HG03442 (cell line): Measurements from ENCODE around the gene MED27.
"Not testable (repeated sequence)": the region's sequence is repeated elsewhere in the genome, so short reads cannot be mapped to it uniquely, and the experiment has no call there.

Experiments used
- ATAC-seq: cut with Tn5 transposase; IDR thresholded peaks from one replicate; pipeline ENCODE4 v1.9.1; 2021; ENCODE audit warnings: mild to moderate bottlenecking, moderate library complexity; ENCODE audit not compliant: unreplicated experiment

The MED27 gene

GRCh38 chr9:131927091-131927490 is 152.6 kb downstream of the MED27 start:
- ATAC-seq, result no peak

- no peak for ATAC-seq
Observed at GRCh38 chr9:131926360-131926922, 153.2 kb downstream of the MED27 start.

- ATAC-seq, result no peak
Observed at GRCh38 chr9:131925677-131926177, 153.9 kb downstream of the MED27 start.

- no peak for ATAC-seq
Observed at GRCh38 chr9:131923766-131924165, 155.9 kb downstream of the MED27 start.

- ATAC-seq, result no peak
Observed at GRCh38 chr9:131923132-131923671, 156.5 kb downstream of the MED27 start.

GRCh38 chr9:131921635-131922034 is 158.0 kb downstream of the MED27 start:
- ATAC-seq, result not testable (repeated sequence)

- ATAC-seq, result no peak
Observed at GRCh38 chr9:131919216-131919615, 160.5 kb downstream of the MED27 start.

GRCh38 chr9:131918481-131918880 is 161.2 kb downstream of the MED27 start:
- ATAC-seq, result no peak

- no peak for ATAC-seq
Observed at GRCh38 chr9:131917009-131917408, 162.7 kb downstream of the MED27 start.

- no peak for ATAC-seq
Observed at GRCh38 chr9:131915181-131915580, 164.5 kb downstream of the MED27 start.

- no peak for ATAC-seq
Observed at GRCh38 chr9:131912671-131913070, 167.0 kb downstream of the MED27 start.

GRCh38 chr9:131912069-131912468 is 167.6 kb downstream of the MED27 start:
- ATAC-seq, result no peak

- no peak for ATAC-seq
Observed at GRCh38 chr9:131910572-131910971, 169.1 kb downstream of the MED27 start.

GRCh38 chr9:131905144-131905543 is 174.5 kb downstream of the MED27 start:
- no peak for ATAC-seq

GRCh38 chr9:131899296-131900228 is 180.1 kb downstream of the MED27 start:
- ATAC-seq, result no peak

GRCh38 chr9:131892902-131893500 is 186.7 kb downstream of the MED27 start:
- ATAC-seq, result no peak

- ATAC-seq, result no peak
Observed at GRCh38 chr9:131892162-131892707, 187.4 kb downstream of the MED27 start.

- ATAC-seq, result no peak
Observed at GRCh38 chr9:131891598-131891997, 188.1 kb downstream of the MED27 start.

GRCh38 chr9:131889437-131890251 is 190.0 kb downstream of the MED27 start:
- ATAC-seq, result no peak

GRCh38 chr9:131888923-131889322 is 190.7 kb downstream of the MED27 start:
- no peak for ATAC-seq
